ENCODE data around the gene YIF1A. TPM values are rescaled to one million over a fixed set of nuclear protein-coding genes. Genes with fewer than 3 reads are reported as not detected.

YIF1A gene
- 132 and 140 TPM in 2 replicates for total RNA-seq

DNA sequence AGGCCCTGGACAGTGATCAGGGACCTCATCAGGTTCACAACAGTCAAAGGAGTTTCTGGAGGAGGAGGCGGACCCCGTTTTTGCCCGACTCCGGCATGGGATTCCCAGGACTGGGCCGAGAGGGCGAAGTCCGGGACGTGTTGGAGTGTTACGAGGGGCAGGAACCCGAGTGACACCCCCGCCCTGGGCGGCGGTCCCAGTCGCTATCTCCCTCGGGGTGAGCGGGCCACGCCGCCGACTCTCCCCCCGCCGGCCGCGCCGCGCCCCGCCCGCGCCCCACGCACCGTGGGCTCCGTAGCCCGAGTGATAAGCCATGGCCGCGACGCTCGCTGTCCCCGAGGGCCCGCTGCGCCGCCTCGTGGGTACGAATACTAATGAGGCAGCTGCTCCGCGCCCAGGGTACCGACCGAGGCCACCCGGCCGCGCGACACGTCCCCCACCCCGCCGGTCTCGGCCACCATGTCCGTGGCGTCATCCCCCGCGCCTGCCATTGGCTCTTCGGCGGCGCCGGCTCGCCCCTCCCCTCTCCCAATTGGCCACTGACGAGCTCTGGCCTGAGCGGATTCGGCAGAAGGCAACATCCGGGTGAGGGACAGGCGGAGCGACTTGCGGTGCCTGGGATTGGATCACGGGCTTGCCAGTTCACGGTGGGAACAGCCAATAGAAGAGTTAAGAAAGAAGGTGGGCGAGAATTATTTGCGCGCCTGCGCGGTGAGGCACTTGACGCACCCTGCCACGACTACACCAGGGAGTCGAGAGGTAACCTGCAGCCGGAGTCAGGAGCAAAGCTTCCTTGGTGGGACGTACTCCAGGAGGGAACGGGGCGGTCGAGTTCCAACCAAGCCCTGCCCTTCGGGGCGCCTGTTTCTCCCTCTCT lies at the start of gene YIF1A:
Gene YIF1A (minus strand): TSS at position 473 of the 877 bp plus-strand sequence. CDS start 158 bp downstream, at position 315.

GRCh38 chr11:66336234-66337102 lies 47.5 kb upstream of the YIF1A start, which contains the start of gene RIN1:
Gene RIN1 (minus strand): TSS chr11:66336434. CDS start chr11:66336402, 32 bp downstream.

GRCh38 chr11:66316849-66317251 lies 27.9 kb upstream of the YIF1A start, which contains the start of gene CD248:
Gene CD248 (minus strand): TSS chr11:66317044. CDS start chr11:66317027, 17 bp downstream.

DNA sequence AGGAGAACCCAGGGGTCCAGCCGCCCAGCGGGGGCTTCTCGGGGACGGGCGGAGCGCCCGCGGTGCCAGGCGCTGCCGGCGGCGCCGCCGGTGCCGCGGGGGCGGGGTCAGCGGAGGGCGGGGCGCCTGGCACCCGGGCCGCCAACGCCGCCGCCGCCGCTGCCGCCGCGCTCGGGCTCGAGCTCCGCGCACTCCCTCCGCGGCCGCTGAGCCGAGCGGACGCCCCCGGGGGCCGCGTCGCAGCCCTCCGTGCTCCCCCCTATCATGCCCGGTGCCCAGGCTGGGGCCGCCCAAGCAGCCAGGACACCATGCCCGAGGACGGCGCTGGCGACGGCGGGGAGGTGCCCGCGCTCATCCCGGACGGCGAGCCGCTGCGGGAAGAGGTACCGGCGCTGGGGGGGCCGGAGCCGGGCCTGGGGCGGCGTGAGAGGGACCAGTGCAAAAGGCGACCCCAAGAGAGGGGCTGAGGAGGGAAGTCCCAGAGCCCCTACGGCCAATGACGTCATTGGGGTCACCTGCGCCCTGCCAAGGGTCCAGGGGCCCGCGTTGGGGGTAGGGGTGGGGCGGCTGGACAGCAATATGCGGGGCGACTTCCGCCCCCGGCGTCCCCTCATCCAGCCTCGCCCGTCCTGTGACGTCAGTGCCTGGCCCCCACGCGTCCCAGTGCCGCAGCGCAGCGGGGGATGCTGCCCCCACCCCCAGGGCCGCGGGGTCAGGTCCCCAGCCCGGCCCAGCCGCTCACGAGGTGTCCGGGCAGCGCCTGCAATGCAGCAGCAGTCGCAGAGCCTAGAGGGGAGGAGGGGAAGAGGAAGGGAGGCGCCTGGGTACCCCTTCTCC lies 3.0 kb upstream of the YIF1A start, which contains the start of gene TMEM151A:
Gene TMEM151A (plus strand): TSS at position 189 of the 837 bp plus-strand sequence. CDS start 120 bp downstream, at position 309.

DNA sequence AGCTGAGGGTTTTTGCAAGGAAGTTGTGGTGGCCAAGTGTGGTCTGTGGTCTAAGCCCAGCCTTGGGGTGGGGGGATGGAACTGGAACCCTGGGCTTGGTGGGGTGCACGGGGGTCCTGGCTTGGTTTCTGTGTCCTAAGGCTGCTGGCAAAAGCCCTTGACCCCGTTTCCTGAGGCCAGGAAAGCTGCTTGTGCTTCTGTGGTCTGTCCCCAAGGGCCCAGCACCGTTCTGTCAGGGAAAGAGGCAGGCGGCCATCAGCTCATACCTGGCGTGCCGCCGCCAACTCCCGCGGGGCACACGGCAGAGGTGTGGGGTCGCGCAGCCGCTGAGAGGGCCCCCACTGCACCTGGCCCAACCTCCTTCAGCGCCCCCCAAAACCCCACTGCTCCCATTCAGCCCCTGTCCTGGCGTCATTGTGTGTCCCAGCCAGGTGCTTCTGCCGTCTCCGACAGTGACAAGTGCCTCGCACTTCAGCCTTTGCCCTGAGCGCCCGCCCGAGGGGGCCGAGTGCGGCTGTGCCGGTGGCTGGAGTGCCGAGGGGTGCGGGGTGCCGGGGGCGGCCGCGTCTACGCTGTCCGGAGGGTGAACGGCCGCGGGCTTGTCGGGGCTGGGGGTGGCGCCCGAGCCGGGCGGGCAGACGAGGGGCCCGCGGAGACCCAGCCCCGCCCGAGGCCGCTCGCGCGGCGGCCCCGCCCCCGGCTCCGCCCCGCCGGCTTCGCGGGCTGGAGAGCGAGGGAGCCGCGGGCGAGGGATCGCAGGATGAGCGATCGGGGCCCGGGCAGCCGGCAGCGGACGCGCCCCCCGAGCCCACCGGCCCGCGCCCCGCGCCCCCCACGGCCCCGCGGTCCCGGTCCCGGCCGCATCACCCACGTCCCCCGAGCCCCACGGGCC lies 11.2 kb downstream of the YIF1A start, which contains the start of gene CNIH2:
Gene CNIH2 (plus strand): TSS at position 705 of the 892 bp plus-strand sequence. CDS start 282 bp downstream, outside the sequence.

GRCh38 chr11:66268244-66268951 lies 20.5 kb downstream of the YIF1A start, which contains the start of gene RAB1B:
Gene RAB1B (plus strand): TSS chr11:66268639. CDS start chr11:66268680, 41 bp downstream.

Other genes starting within 250 kb of the YIF1A start
- gene GAL3ST3, start 240.0 kb downstream of the YIF1A start, total RNA-seq = 0.28 TPM in 1 of 2 replicates, not detected in the other
- 156 TPM in 2 replicates for gene SF3B2, start 236.8 kb downstream of the YIF1A start, total RNA-seq
- 23.6 and 24.8 TPM in 2 replicates for gene PACS1, start 218.9 kb downstream of the YIF1A start, total RNA-seq
- 21.7 and 30.5 TPM in 2 replicates for gene KLC2, start 31.4 kb downstream of the YIF1A start, total RNA-seq
- gene RAB1B, start 20.5 kb downstream of the YIF1A start, total RNA-seq = 167 and 188 TPM in 2 replicates
- gene CNIH2, start 11.0 kb downstream of the YIF1A start, total RNA-seq = not detected in 2 replicates
- 0.14 TPM in 1 of 2 replicates, not detected in the other for gene TMEM151A, start 2.8 kb upstream of the YIF1A start, total RNA-seq
- 1.6 and 2.0 TPM in 2 replicates for gene CD248, start 27.9 kb upstream of the YIF1A start, total RNA-seq
- gene RIN1, start 47.3 kb upstream of the YIF1A start, total RNA-seq = 58.2 and 67.9 TPM in 2 replicates
- 75.5 and 85.1 TPM in 2 replicates for gene BRMS1, start 56.0 kb upstream of the YIF1A start, total RNA-seq
- gene B4GAT1, start 58.5 kb upstream of the YIF1A start, total RNA-seq = 31.2 and 33.5 TPM in 2 replicates
- gene SLC29A2, start 82.6 kb upstream of the YIF1A start, total RNA-seq = 5.9 and 8.7 TPM in 2 replicates
- gene NPAS4, start 131.9 kb upstream of the YIF1A start, total RNA-seq = not detected in 2 replicates
- gene MRPL11, start 149.7 kb upstream of the YIF1A start, total RNA-seq = 64.4 and 64.7 TPM in 2 replicates
- 8.1 and 8.3 TPM in 2 replicates for gene PELI3, start 177.8 kb upstream of the YIF1A start, total RNA-seq
- gene DPP3, start 191.3 kb upstream of the YIF1A start, total RNA-seq = 81.5 and 97.4 TPM in 2 replicates
- 20.9 and 23.9 TPM in 2 replicates for gene BBS1, start 221.5 kb upstream of the YIF1A start, total RNA-seq

Data from airway epithelial cell (primary cell).